Frontal cortex (tissue), 4 donors: Measurements from ENCODE around the gene FAM47E. TPM values are rescaled to one million over a fixed set of nuclear protein-coding genes. Genes with fewer than 3 reads are reported as not detected.

Source experiments
- DNase-seq, 2 donors: peaks; one replicate each; pipeline ENCODE4 v3.0.0; 2012; ENCODE audit warnings: low spot score in 2 of 2
- FAIRE-seq: peaks from 2 replicates; lab custom pipeline; 2012; peaks lifted over from hg19 to GRCh38; lab: Jason Lieb, UNC
- total RNA-seq: library from RNA; depleted of rRNA; stranded (reverse); fragments of >200 nt; gene quantifications from one replicate; pipeline ENCODE4 v1.2.3, GENCODE V29; 2014
- donor health status: control.
- donor health status: control.
- donor health status: control.

FAM47E gene
- total RNA-seq, result 4.1 TPM

GRCh38 chr4:76251441-76252270 lies at the start of gene FAM47E:
FAM47E (plus strand) TSS chr4:76251721; CDS start chr4:76251747, 26 bp downstream.
- no peak for FAIRE-seq

GRCh38 chr4:76203541-76203940 lies 48.0 kb upstream of the FAM47E start:
- no peak for FAIRE-seq
- DNase-seq, result no peak

More at GRCh38 chr4:76251441-76252270, at the start of gene FAM47E:
- DNase-seq, result peak; percentile 58 to 74

- FAIRE-seq (no peak), DNase-seq (no peak)
Measured at GRCh38 chr4:76204936-76205335, 46.6 kb upstream of the FAM47E start.

GRCh38 chr4:76205476-76205875 lies 46.0 kb upstream of the FAM47E start:
- FAIRE-seq (no peak), DNase-seq (no peak)

GRCh38 chr4:76206222-76206942 lies 45.1 kb upstream of the FAM47E start:
- FAIRE-seq, result no peak
- DNase-seq, result no peak

- DNase-seq, result no peak
- FAIRE-seq, result no peak
Measured at GRCh38 chr4:76207549-76207948, 44.0 kb upstream of the FAM47E start.

- FAIRE-seq (no peak), DNase-seq (no peak)
Measured at GRCh38 chr4:76208005-76208765, 43.3 kb upstream of the FAM47E start.

GRCh38 chr4:76209881-76210280 lies 41.6 kb upstream of the FAM47E start:
- no peak for DNase-seq
- FAIRE-seq, result no peak

GRCh38 chr4:76210452-76210851 lies 41.1 kb upstream of the FAM47E start:
- no peak for FAIRE-seq
- no peak for DNase-seq

- FAIRE-seq, result no peak
- DNase-seq, result no peak
Measured at GRCh38 chr4:76211769-76212708, 39.5 kb upstream of the FAM47E start.

- DNase-seq (peak in 1 of 2 donors; percentile 41), FAIRE-seq (no peak)
Measured at GRCh38 chr4:76212851-76213414, 38.6 kb upstream of the FAM47E start.

- DNase-seq (peak; percentile 90 to 93), FAIRE-seq (no peak)
Measured at GRCh38 chr4:76213415-76214176, 37.9 kb upstream of the FAM47E start, which contains the start of gene SCARB2. SCARB2 (minus strand) TSS chr4:76213824; CDS start chr4:76213543, 281 bp downstream.

- DNase-seq (no peak), FAIRE-seq (no peak)
Measured at GRCh38 chr4:76214177-76214675, 37.3 kb upstream of the FAM47E start.

- no peak for FAIRE-seq
- no peak for DNase-seq
Measured at GRCh38 chr4:76215077-76215476, 36.4 kb upstream of the FAM47E start.

GRCh38 chr4:76216524-76216923 lies 35.0 kb upstream of the FAM47E start:
- no peak for DNase-seq
- no peak for FAIRE-seq

GRCh38 chr4:76216975-76217814 lies 34.3 kb upstream of the FAM47E start:
- FAIRE-seq (no peak), DNase-seq (no peak)
